ENCODE measurements around the gene NTN3.

DNA sequence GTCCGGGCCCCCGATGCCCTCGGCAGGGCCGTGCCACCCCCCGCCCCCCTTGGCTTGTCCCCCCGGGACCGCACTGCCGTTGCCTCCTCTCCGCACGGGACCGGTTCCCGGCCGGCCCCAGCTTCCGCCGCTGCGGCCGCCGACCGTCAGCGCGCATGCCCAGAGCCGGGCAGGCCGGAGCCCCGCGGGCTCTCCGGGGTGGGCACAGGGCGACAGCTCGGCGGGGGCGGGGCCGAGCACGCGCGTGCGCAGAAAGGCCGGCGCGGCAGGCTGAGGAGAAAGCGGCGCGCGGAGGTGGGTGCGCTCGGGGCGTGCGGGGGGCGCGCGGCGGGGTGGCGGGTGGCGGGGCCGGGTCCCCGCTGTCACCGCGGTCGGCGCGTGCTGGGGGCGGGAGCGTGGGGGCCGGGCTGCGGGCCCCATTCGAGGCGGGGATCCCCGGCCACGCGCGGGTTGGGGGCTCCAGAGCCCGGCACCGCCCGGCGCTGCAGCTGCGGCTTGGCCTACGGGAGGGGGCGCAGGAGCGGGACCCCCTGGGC, 3.8 kb downstream of the NTN3 start, which contains the start of gene TBC1D24:
- TF ChIP-seq, protein P1, sequence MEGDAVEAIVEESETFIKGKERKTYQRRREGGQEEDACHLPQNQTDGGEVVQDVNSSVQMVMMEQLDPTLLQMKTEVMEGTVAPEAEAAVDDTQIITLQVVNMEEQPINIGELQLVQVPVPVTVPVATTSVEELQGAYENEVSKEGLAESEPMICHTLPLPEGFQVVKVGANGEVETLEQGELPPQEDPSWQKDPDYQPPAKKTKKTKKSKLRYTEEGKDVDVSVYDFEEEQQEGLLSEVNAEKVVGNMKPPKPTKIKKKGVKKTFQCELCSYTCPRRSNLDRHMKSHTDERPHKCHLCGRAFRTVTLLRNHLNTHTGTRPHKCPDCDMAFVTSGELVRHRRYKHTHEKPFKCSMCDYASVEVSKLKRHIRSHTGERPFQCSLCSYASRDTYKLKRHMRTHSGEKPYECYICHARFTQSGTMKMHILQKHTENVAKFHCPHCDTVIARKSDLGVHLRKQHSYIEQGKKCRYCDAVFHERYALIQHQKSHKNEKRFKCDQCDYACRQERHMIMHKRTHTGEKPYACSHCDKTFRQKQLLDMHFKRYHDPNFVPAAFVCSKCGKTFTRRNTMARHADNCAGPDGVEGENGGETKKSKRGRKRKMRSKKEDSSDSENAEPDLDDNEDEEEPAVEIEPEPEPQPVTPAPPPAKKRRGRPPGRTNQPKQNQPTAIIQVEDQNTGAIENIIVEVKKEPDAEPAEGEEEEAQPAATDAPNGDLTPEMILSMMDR (conservative IDR thresholded peaks at IDR 0.05), result no peak
- TF ChIP-seq EZH2 (IDR thresholded peaks at IDR 0.05; ENCODE audit: low read depth), result no peak
